Adrenal gland (tissue), 12 donors: ENCODE results near the gene FBXO2. TPM values are rescaled to one million over a fixed set of nuclear protein-coding genes. Genes with fewer than 3 reads are reported as not detected.

Experiments
- DNase-seq, 7 donors: peaks; one replicate each; pipeline ENCODE4 v3.0.0-alpha.2; 2019 to 2020
- H3K27ac ChIP-seq, 5 donors: fragments of 200-600 bp; sonication (generic) in 4 of 5; 1 replicate in 3 of 5; 2 replicates in 2 of 5; pipeline versions ENCODE4 v1.5.1 to v1.8.0; 2016 to 2020; ENCODE audit warnings: mild to moderate bottlenecking in 1 of 5
- H3K27me3 ChIP-seq: fragments of 200-600 bp; 2 replicates; pipeline ENCODE4 v1.8.0; 2021
- H3K36me3 ChIP-seq, 2 donors: fragments of 200-600 bp; replicated peaks in 1 of 2; 1 replicate in 1 of 2; 2 replicates in 1 of 2; pipeline versions ENCODE4 v1.5.1 to v1.8.0; 2018 to 2022
- H3K4me1 ChIP-seq, 2 donors: fragments of 200-600 bp; replicated peaks in 1 of 2; 1 replicate in 1 of 2; 2 replicates in 1 of 2; pipeline versions ENCODE4 v1.5.1 to v1.8.0; 2018 to 2021
- H3K4me3 ChIP-seq, 4 donors: fragments of 200-600 bp; sonication (generic) in 3 of 4; one replicate each; pipeline ENCODE4 v1.5.1; 2016 to 2018
- H3K9me3 ChIP-seq, 3 donors: fragments of 200-600 bp; sonication (generic) in 1 of 3; replicated peaks in 1 of 3; 1 replicate in 2 of 3; 2 replicates in 1 of 3; pipeline versions ENCODE4 v1.5.1 to v1.8.0; 2016 to 2021
- POLR2A ChIP-seq, 2 donors: fragments of 450-650 bp; IDR thresholded peaks; one replicate each; pipeline ENCODE4 v1.6.1; 2017; ENCODE audit warnings: antibody characterized with exemption in 2 of 2, mild to moderate bottlenecking in 2 of 2, moderate library complexity in 1 of 2
- WGBS, 4 donors: extraction: QIAGEN DNeasy Blood & Tissue Kit in 2 of 4; methylation state at CpG; one replicate each; pipeline versions ENCODE4 v1.1.5 to v1.1.7; 2013 to 2017; 5-methylcytosine and 5-hydroxymethylcytosine counted together
- intact Hi-C, 2 donors: fragments of 100-400 bp; cut with DNase I; formaldehyde crosslinking; loops; one replicate each; pipeline versions ENCODE4 v1.14.1 to v1.15.0; 2022 to 2023
- polyA plus RNA-seq, 3 donors: library from polyadenylated mRNA; stranded (reverse); fragments of 200-250 nt in 2 of 3; fragments of 350-450 nt in 1 of 3; fragmentation: Illumina TruSeq in 1 of 3; extraction: RNeasy Lipid Tissue Mini Kit (QIAGEN cat#74804) in 1 of 3; gene quantifications; one replicate each; pipeline ENCODE4 v1.2.3, GENCODE V29; 2013 to 2014
- total RNA-seq, 9 donors: library from RNA; depleted of rRNA in 4 of 9; stranded (reverse); fragments of >200 nt in 4 of 9; fragments of 120-200 nt in 1 of 9; fragmentation: NEBNext Ultra II Directional in 1 of 9; extraction: Animal tissue kit (Norgen Biotek cat#: 25700) in 1 of 9; gene quantifications; one replicate each; pipeline versions ENCODE4 v1.1.0 to v1.2.4, GENCODE V29; 2013 to 2023
- TF ChIP-seq, protein P1 (sequence below), 6 experiments: fragments of 450-650 bp in 4 of 6; fragments of 200-600 bp in 2 of 6; sonication (generic) in 1 of 6; IDR thresholded peaks; 1 replicate in 5 of 6; 2 replicates in 1 of 6; pipeline versions ENCODE4 v1.5.1 to v1.8.0; 2016 to 2021; ENCODE audit warnings: antibody characterized with exemption in 6 of 6, mild to moderate bottlenecking in 2 of 6, moderate library complexity in 1 of 6
- donor health status: healthy with polysubstance abuse.
- donor health status: Bipolar disorder and iron deficiency.
- donor health status: DM: yes; HTN: yes; CAD: no.
- donor health status: DM: no; HTN: no; CAD: no.
- donor health status: DM: no; HTN: no; CAD: no.
- donor health status: DM: yes; HTN: yes; CAD: no.

FBXO2 gene
- total and polyA plus RNA-seq, 12 donors = 2.5 to 86.6 (median 30.2) TPM

DNA sequence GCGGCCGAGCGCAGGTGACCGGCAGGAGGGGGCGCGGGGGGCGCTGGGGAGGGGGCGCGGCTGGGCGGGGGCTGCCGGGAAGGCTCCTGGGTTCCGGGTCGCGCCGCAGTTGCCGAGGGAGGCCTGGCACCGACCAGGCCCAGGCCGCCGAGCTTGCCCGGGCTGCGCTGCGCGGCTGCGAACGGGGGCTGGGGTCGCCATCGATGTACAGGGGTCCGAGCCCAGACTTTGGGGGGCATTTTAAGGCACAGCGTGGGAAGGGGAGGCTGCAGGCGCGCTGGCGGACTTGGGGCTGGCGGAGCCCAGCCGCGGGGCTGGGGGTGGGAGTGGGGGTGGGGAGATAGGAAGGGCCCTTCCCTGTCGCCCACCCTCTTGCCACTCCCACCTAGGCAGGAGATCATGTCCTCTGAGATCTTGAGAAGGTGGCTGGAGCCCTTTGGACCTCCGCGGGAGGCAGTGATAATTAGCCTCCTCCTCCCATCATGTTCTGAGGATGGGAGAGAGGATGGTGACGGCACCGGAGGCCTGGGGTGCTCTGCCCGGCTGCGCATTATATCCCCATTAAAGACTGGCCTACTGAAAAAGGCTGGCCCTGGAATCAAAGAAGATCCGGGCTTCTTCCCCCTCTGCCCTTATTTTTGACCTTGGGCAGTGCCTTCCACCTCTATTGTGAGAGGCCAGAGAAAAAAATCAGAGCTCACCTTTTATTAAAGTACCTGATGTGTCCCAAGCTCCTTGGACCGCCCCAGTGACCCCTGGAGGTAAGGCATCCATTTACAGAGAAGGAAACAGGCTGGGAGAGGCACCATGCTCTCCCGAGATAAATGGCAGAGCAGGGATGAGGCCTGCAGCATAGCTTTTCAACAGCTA, 945 bp upstream of the FBXO2 start:
- peak overlapping the region in 3 of 4 donors; percentile 40 to 73 (median 73) for H3K4me3 ChIP-seq
- 6 to 35% (median 20%) methylated on average over 9 to 45 of the region's 45 CpGs for WGBS, 4 donors
- no peak for DNase-seq
- H3K4me1 ChIP-seq = peaks cover 17 to 19% of the 10 kb centered on the region in 2 donors
- intact Hi-C loops = loop anchor here in 1 of 2 donors (5.0 kb wide), 1 partner anchor 67 kb away; no protein-coding TSS in a partner anchor
- no peaks in the 10 kb centered on the region for H3K9me3 ChIP-seq
- TF ChIP-seq, protein P1, sequence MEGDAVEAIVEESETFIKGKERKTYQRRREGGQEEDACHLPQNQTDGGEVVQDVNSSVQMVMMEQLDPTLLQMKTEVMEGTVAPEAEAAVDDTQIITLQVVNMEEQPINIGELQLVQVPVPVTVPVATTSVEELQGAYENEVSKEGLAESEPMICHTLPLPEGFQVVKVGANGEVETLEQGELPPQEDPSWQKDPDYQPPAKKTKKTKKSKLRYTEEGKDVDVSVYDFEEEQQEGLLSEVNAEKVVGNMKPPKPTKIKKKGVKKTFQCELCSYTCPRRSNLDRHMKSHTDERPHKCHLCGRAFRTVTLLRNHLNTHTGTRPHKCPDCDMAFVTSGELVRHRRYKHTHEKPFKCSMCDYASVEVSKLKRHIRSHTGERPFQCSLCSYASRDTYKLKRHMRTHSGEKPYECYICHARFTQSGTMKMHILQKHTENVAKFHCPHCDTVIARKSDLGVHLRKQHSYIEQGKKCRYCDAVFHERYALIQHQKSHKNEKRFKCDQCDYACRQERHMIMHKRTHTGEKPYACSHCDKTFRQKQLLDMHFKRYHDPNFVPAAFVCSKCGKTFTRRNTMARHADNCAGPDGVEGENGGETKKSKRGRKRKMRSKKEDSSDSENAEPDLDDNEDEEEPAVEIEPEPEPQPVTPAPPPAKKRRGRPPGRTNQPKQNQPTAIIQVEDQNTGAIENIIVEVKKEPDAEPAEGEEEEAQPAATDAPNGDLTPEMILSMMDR (IDR thresholded peaks at IDR 0.05) = no peak
- no peak for TF ChIP-seq POLR2A (IDR thresholded peaks at IDR 0.05)
- peaks cover 0 to 22% of the 10 kb centered on the region in 2 donors for H3K36me3 ChIP-seq
- H3K27ac ChIP-seq = peak overlapping the region in 2 of 5 donors; percentile 30 to 83
- no peaks in the 10 kb centered on the region for H3K27me3 ChIP-seq

DNA sequence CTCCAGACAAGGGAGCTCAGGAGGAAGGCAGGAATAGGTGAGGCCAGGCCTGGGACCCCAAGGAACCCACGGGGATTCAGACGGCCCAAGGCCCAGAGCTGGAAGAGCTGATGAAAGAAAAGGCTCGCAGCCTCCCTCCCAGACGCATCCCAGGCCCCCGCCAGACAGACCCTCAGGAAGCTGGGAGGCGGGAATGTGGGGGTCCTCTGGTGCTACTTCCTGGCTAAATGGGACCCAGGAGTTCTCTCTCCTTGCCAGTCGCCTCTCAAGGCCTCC, 430 bp downstream of the FBXO2 start:
- Histone ChIP-seq H3K27me3 (no peaks in the 10 kb centered on the region), H3K27ac (peak overlapping the region in 2 of 5 donors; percentile 78 to 83), H3K4me1 (peaks cover 25 to 30% of the 10 kb centered on the region in 2 donors), H3K9me3 (no peaks in the 10 kb centered on the region), H3K36me3 (peaks cover 0 to 17% of the 10 kb centered on the region in 2 donors), H3K4me3 (peak overlapping the region in 2 of 4 donors; percentile 73)
- TF ChIP-seq POLR2A (IDR thresholded peaks at IDR 0.05) = no peak
- TF ChIP-seq, protein P1 (IDR thresholded peaks at IDR 0.05) = no peak
- 40 to 61% (median 57%) methylated on average over 1 to 7 of the region's 7 CpGs for WGBS, 4 donors
- intact Hi-C loops = loop anchor here in 1 of 2 donors (5.0 kb wide), 1 partner anchor 69 kb away; no protein-coding TSS in a partner anchor
- no peak for DNase-seq

DNA sequence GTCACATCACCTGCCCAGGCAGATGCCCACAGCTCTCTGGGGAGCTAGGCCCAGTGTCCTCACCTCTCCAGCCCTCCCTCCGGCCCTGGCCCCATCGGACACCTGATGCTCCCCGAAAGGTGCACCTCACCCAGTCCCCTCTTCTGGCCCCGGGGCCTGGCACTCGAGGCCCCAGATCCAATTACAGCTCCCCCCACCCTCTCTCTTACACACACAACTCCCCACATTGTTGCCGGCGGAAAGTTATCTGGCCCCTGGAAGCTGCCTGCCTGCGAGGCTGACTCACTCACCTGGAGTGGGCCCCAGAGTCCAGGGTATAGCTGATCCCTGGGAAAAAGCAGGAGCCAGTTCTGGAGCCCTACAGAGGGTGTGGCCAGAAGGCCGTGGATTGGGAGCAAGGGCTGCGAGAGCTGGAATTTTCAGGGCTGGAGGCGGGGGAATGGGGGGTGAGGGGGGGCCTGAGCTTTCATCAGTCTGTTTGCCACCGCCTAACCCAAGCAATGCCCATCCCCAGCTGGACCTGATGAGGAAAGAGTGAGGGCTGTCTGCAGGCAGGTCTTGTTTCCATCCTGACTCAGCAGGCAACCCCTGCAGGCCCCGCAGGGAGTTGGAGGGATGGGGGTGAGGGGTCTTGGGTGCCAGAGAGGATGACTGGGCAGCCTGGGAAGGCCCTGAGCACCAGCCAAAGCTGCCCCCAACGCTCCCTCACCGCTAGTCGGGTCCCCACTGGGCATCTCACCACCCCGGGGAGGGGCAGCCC, 948 bp downstream of the FBXO2 start:
- peak in 1 of 7 donors; percentile 50 for DNase-seq
- Histone ChIP-seq H3K4me1 (peaks cover 29 to 35% of the 10 kb centered on the region in 2 donors), H3K9me3 (no peaks in the 10 kb centered on the region), H3K27ac (peak overlapping the region in 2 of 5 donors; percentile 16 to 78), H3K4me3 (peak overlapping the region in 1 of 4 donors; percentile 73), H3K27me3 (no peaks in the 10 kb centered on the region), H3K36me3 (peaks cover 0 to 12% of the 10 kb centered on the region in 2 donors)
- intact Hi-C loops = loop anchor here in 1 of 2 donors (5.0 kb wide), 1 partner anchor 69 kb away; no protein-coding TSS in a partner anchor
- 58 to 68% (median 64%) methylated on average over 10 to 17 of the region's 17 CpGs for WGBS, 4 donors
- TF ChIP-seq, protein P1 (IDR thresholded peaks at IDR 0.05) = no peak
- no peak for TF ChIP-seq POLR2A (IDR thresholded peaks at IDR 0.05)

DNA sequence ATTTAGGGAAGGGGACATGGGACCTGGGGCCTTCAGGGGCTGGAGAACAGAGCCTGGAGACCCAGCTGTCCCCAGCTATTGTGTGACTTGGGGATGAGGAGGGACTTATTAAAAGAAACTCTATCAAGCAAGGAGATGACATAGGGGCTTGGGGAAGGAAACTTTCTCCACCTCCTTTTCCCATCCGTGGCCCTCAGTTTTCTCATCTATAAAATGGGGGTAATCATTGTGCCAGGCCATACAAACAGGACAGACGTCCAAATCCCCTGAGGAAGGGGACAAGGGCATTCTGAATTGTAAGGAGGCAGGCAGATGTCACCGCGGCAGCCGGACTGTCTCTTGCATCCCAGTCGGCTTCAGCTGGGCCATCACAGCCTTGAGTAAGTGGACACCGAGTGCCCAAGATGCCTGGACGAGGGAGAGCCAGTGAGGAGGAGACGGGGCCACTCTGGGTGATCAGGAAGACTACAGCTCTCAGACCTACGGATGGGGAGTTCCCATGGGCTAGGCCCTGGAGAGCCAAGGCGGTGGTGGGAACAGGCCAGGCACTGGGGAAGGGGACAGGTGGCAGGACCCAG, 1.9 kb downstream of the FBXO2 start:
- H3K36me3 ChIP-seq = peaks cover 0 to 8% of the 10 kb centered on the region in 2 donors
- DNase-seq = no peak
- H3K4me3 ChIP-seq = no peak overlapping the region
- H3K27me3 ChIP-seq = no peaks in the 10 kb centered on the region
- 80 to 87% (median 86%) methylated on average over 11 of the region's 11 CpGs for WGBS, 4 donors
- H3K4me1 ChIP-seq = peaks cover 29 to 41% of the 10 kb centered on the region in 2 donors
- intact Hi-C loops = loop anchor here in 1 of 2 donors (5.0 kb wide), 1 partner anchor 70 kb away; no protein-coding TSS in a partner anchor
- no peak for TF ChIP-seq POLR2A (IDR thresholded peaks at IDR 0.05)
- TF ChIP-seq, protein P1 (IDR thresholded peaks at IDR 0.05) = no peak
- no peak overlapping the region for H3K27ac ChIP-seq
- H3K9me3 ChIP-seq = no peaks in the 10 kb centered on the region
